Measurements from ENCODE around the gene PFKFB3.

GRCh38 chr10:6231730-6232129 is 29.0 kb downstream of the PFKFB3 start:
- TF ChIP-seq NFRKB (IDR thresholded peaks at IDR 0.05) = no peak
- TF ChIP-seq HDGF (IDR thresholded peaks at IDR 0.05; ENCODE audit: borderline replicate concordance) = no peak
- no peak for TF ChIP-seq L3MBTL2 (conservative IDR thresholded peaks at IDR 0.05)
- no peak for TF ChIP-seq SP1 (IDR thresholded peaks at IDR 0.05)
- TF ChIP-seq ZNF384 (IDR thresholded peaks at IDR 0.05) = no peak
- TF ChIP-seq FOXM1 (IDR thresholded peaks at IDR 0.05; ENCODE audit: borderline replicate concordance) = no peak
- TF ChIP-seq BHLHE40 (IDR thresholded peaks at IDR 0.05; ENCODE audit: borderline replicate concordance) = no peak
- TF ChIP-seq CTBP1 (IDR thresholded peaks at IDR 0.05; ENCODE audit: borderline replicate concordance) = no peak
- no peak for TF ChIP-seq TARDBP (IDR thresholded peaks at IDR 0.05)
- no peak for TF ChIP-seq PKNOX1 (IDR thresholded peaks at IDR 0.05)
- no peak for TF ChIP-seq SUZ12 (IDR thresholded peaks at IDR 0.05)
- TF ChIP-seq FOXA1 (IDR thresholded peaks at IDR 0.05) = no peak
- no peak for TF ChIP-seq ARNT (IDR thresholded peaks at IDR 0.05)
- no peak for TF ChIP-seq ELF4 (IDR thresholded peaks at IDR 0.05)
